H1 (cell line): ENCODE results near the gene SLC26A11. TPM values are rescaled to one million over a fixed set of nuclear protein-coding genes. Genes with fewer than 3 reads are reported as not detected.

Experiments
- CBX5 ChIP-seq: fragments of 300-800, 300-1000 bp; sonication (generic); IDR thresholded peaks from 2 replicates; pipeline ENCODE4 v1.7.1; 2016; ENCODE audit warnings: antibody characterized with exemption, low read length, low read depth
- CREB1 ChIP-seq: IDR thresholded peaks from 2 replicates; pipeline ENCODE4 v1.6.1; 2012; ENCODE audit warnings: inconsistent platforms
- EP300 ChIP-seq, 2 experiments: IDR thresholded peaks; 1 replicate in 1 of 2; 2 replicates in 1 of 2; pipeline ENCODE4 v1.6.1; 2011 to 2012; ENCODE audit warnings: low read depth in 2 of 2, low read length in 2 of 2, mild to moderate bottlenecking in 2 of 2, borderline replicate concordance in 1 of 2, inconsistent platforms in 1 of 2, moderate library complexity in 1 of 2
- EZH2 ChIP-seq: fragments of 200-600 bp; sonication (generic); IDR thresholded peaks from 2 replicates; pipeline ENCODE4 v1.7.1; 2012; ENCODE audit warnings: low read depth, mild to moderate bottlenecking, moderate library complexity, low read length, inconsistent platforms; ENCODE audit not compliant: severe bottlenecking
- polyA plus RNA-seq, 7 experiments: library from polyadenylated mRNA; depleted of rRNA in 3 of 7; stranded (reverse) in 5 of 7; unstranded in 2 of 7; fragments of >200 nt in 5 of 7; fragments of 200-250 nt in 2 of 7; gene quantifications; 1 replicate in 5 of 7; 2 replicates in 1 of 7; 4 replicates in 1 of 7; pipeline versions ENCODE4 v1.2.1 to v1.2.3, GENCODE V29; 2011 to 2013; ENCODE audit warnings: missing spikeins in 2 of 7, mixed read lengths in 2 of 7
- total RNA-seq: library from RNA; stranded (reverse); fragmentation: NEBNext Ultra II Directional; extraction: Animal tissue kit (Norgen Biotek cat#: 25700); gene quantifications from 2 replicates; pipeline ENCODE4 v1.2.1, GENCODE V29; 2021
- TF ChIP-seq, protein P1 (sequence below): fragments of 300-600 bp; sonication (generic); IDR thresholded peaks from 2 replicates; pipeline ENCODE4 v1.7.1; 2012; ENCODE audit warnings: low read length, moderate library complexity, mild to moderate bottlenecking, inconsistent platforms; ENCODE audit not compliant: insufficient replicate concordance
- TF ChIP-seq, protein P2 (sequence below): IDR thresholded peaks from 2 replicates; pipeline ENCODE4 v1.6.1; 2012; ENCODE audit warnings: low read length, inconsistent platforms
- TF ChIP-seq, protein P3 (sequence below): IDR thresholded peaks from 2 replicates; pipeline ENCODE4 v1.6.1; 2012; ENCODE audit warnings: inconsistent platforms
- TF ChIP-seq, protein P4 (sequence below): IDR thresholded peaks from 2 replicates; pipeline ENCODE4 v1.6.1; 2011; ENCODE audit warnings: low read depth, mild to moderate bottlenecking, low read length; ENCODE audit not compliant: insufficient read depth

Gene SLC26A11
- total and polyA plus RNA-seq, 2 of the 8 experiments (the other 6 are each of a cell fraction or from before 2014, with no cell fraction given), result 15.5 to 25.9 TPM

DNA sequence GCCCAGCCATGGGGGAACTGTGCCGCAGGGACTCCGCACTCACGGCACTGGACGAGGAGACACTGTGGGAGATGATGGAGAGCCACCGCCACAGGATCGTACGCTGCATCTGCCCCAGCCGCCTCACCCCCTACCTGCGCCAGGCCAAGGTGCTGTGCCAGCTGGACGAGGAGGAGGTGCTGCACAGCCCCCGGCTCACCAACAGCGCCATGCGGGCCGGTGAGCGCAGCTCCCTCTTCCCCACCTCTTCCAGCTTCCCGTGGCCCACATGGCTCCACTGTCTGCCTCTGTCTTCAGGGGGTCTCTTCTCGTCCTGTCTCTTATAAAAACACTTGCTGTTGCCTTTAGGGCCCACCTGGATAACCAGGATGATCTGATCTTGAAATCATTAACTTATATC is 38.8 kb upstream of the SLC26A11 start (continued):
- TF ChIP-seq, protein P1, sequence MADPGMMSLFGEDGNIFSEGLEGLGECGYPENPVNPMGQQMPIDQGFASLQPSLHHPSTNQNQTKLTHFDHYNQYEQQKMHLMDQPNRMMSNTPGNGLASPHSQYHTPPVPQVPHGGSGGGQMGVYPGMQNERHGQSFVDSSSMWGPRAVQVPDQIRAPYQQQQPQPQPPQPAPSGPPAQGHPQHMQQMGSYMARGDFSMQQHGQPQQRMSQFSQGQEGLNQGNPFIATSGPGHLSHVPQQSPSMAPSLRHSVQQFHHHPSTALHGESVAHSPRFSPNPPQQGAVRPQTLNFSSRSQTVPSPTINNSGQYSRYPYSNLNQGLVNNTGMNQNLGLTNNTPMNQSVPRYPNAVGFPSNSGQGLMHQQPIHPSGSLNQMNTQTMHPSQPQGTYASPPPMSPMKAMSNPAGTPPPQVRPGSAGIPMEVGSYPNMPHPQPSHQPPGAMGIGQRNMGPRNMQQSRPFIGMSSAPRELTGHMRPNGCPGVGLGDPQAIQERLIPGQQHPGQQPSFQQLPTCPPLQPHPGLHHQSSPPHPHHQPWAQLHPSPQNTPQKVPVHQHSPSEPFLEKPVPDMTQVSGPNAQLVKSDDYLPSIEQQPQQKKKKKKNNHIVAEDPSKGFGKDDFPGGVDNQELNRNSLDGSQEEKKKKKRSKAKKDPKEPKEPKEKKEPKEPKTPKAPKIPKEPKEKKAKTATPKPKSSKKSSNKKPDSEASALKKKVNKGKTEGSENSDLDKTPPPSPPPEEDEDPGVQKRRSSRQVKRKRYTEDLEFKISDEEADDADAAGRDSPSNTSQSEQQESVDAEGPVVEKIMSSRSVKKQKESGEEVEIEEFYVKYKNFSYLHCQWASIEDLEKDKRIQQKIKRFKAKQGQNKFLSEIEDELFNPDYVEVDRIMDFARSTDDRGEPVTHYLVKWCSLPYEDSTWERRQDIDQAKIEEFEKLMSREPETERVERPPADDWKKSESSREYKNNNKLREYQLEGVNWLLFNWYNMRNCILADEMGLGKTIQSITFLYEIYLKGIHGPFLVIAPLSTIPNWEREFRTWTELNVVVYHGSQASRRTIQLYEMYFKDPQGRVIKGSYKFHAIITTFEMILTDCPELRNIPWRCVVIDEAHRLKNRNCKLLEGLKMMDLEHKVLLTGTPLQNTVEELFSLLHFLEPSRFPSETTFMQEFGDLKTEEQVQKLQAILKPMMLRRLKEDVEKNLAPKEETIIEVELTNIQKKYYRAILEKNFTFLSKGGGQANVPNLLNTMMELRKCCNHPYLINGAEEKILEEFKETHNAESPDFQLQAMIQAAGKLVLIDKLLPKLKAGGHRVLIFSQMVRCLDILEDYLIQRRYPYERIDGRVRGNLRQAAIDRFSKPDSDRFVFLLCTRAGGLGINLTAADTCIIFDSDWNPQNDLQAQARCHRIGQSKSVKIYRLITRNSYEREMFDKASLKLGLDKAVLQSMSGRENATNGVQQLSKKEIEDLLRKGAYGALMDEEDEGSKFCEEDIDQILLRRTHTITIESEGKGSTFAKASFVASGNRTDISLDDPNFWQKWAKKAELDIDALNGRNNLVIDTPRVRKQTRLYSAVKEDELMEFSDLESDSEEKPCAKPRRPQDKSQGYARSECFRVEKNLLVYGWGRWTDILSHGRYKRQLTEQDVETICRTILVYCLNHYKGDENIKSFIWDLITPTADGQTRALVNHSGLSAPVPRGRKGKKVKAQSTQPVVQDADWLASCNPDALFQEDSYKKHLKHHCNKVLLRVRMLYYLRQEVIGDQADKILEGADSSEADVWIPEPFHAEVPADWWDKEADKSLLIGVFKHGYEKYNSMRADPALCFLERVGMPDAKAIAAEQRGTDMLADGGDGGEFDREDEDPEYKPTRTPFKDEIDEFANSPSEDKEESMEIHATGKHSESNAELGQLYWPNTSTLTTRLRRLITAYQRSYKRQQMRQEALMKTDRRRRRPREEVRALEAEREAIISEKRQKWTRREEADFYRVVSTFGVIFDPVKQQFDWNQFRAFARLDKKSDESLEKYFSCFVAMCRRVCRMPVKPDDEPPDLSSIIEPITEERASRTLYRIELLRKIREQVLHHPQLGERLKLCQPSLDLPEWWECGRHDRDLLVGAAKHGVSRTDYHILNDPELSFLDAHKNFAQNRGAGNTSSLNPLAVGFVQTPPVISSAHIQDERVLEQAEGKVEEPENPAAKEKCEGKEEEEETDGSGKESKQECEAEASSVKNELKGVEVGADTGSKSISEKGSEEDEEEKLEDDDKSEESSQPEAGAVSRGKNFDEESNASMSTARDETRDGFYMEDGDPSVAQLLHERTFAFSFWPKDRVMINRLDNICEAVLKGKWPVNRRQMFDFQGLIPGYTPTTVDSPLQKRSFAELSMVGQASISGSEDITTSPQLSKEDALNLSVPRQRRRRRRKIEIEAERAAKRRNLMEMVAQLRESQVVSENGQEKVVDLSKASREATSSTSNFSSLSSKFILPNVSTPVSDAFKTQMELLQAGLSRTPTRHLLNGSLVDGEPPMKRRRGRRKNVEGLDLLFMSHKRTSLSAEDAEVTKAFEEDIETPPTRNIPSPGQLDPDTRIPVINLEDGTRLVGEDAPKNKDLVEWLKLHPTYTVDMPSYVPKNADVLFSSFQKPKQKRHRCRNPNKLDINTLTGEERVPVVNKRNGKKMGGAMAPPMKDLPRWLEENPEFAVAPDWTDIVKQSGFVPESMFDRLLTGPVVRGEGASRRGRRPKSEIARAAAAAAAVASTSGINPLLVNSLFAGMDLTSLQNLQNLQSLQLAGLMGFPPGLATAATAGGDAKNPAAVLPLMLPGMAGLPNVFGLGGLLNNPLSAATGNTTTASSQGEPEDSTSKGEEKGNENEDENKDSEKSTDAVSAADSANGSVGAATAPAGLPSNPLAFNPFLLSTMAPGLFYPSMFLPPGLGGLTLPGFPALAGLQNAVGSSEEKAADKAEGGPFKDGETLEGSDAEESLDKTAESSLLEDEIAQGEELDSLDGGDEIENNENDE, result no peak
- TF ChIP-seq EP300 (IDR thresholded peaks at IDR 0.05; ENCODE audit: borderline replicate concordance in 1 of 2, low read depth in 2 of 2, low read length in 2 of 2) (no peak), CBX5 (no peak), EZH2 (no peak), CREB1 (no peak)
- TF ChIP-seq, protein P2, sequence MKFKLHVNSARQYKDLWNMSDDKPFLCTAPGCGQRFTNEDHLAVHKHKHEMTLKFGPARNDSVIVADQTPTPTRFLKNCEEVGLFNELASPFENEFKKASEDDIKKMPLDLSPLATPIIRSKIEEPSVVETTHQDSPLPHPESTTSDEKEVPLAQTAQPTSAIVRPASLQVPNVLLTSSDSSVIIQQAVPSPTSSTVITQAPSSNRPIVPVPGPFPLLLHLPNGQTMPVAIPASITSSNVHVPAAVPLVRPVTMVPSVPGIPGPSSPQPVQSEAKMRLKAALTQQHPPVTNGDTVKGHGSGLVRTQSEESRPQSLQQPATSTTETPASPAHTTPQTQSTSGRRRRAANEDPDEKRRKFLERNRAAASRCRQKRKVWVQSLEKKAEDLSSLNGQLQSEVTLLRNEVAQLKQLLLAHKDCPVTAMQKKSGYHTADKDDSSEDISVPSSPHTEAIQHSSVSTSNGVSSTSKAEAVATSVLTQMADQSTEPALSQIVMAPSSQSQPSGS, result no peak
- TF ChIP-seq, protein P3, sequence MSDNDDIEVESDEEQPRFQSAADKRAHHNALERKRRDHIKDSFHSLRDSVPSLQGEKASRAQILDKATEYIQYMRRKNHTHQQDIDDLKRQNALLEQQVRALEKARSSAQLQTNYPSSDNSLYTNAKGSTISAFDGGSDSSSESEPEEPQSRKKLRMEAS, result no peak
- TF ChIP-seq, protein P4, sequence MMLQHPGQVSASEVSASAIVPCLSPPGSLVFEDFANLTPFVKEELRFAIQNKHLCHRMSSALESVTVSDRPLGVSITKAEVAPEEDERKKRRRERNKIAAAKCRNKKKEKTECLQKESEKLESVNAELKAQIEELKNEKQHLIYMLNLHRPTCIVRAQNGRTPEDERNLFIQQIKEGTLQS, result no peak
